Gastrocnemius medialis (tissue), 4 donors: ENCODE measurements around the gene PRKCZ. TPM values are rescaled to one million over a fixed set of nuclear protein-coding genes. Genes with fewer than 3 reads are reported as not detected.

Experiments used
- ATAC-seq, 2 donors: fragments of 150-250 bp; one replicate each; pipeline ENCODE4 v1.9.1; 2016
- DNase-seq, 2 donors: peaks; one replicate each; pipeline ENCODE4 v3.0.0-alpha.2; 2019
- H3K27ac ChIP-seq, 4 donors: fragments of 200-600 bp; sonication (generic); 1 replicate in 1 of 4; 2 replicates in 3 of 4; pipeline ENCODE4 v1.5.1; 2016 to 2018; ENCODE audit warnings: mild to moderate bottlenecking in 2 of 4, moderate library complexity in 1 of 4
- H3K27me3 ChIP-seq, 3 donors: fragments of 200-600 bp; sonication (generic) in 2 of 3; 1 replicate in 1 of 3; 2 replicates in 2 of 3; pipeline versions ENCODE4 v1.5.1 to v1.6.0; 2016 to 2019; ENCODE audit warnings: mild to moderate bottlenecking in 1 of 3, moderate library complexity in 1 of 3
- H3K36me3 ChIP-seq, 2 donors: fragments of 200-600 bp; sonication (generic) in 1 of 2; one replicate each; pipeline ENCODE4 v1.5.1; 2017 to 2018
- H3K4me1 ChIP-seq, 2 donors: fragments of 200-600 bp; sonication (generic) in 1 of 2; one replicate each; pipeline ENCODE4 v1.5.1; 2016 to 2017; ENCODE audit warnings: mild to moderate bottlenecking in 2 of 2
- H3K4me3 ChIP-seq, 4 donors: fragments of 200-600 bp; sonication (generic) in 3 of 4; 1 replicate in 1 of 4; 2 replicates in 3 of 4; pipeline ENCODE4 v1.5.1; 2016 to 2019; ENCODE audit warnings: mild to moderate bottlenecking in 2 of 4
- H3K9me3 ChIP-seq, 3 donors: fragments of 200-600 bp; sonication (generic) in 2 of 3; 1 replicate in 1 of 3; 2 replicates in 2 of 3; pipeline ENCODE4 v1.5.1; 2016 to 2019
- POLR2A ChIP-seq, 2 donors: fragments of 450-650 bp; IDR thresholded peaks; one replicate each; pipeline ENCODE4 v1.6.1; 2017; ENCODE audit warnings: antibody characterized with exemption in 2 of 2, mild to moderate bottlenecking in 2 of 2, moderate library complexity in 2 of 2
- in situ Hi-C, 4 donors: fragments of 200-750 bp; cut with MboI; loops; one replicate each; pipeline versions ENCODE4 v1.15.0 to v1.8.0; 2017; ENCODE audit warnings: low sequenced_read_pairs in 4 of 4
- intact Hi-C: fragments of 100-400 bp; cut with DNase I; formaldehyde crosslinking; loops from one replicate; pipeline ENCODE4 v1.15.1; 2023; ENCODE audit warnings: low total_unique reads
- total RNA-seq, 4 donors: library from RNA; depleted of rRNA; stranded (reverse); fragments of >200 nt; gene quantifications; one replicate each; pipeline versions ENCODE4 v1.1.0 to v1.2.3, GENCODE V29; 2016
- TF ChIP-seq, protein P1 (sequence below), 5 experiments: fragments of 450-650 bp in 3 of 5; fragments of 200-600 bp in 2 of 5; sonication (generic) in 2 of 5; IDR thresholded peaks in 4 of 5; conservative IDR thresholded peaks in 1 of 5; 1 replicate in 4 of 5; 2 replicates in 1 of 5; pipeline ENCODE4 v1.5.1; 2016 to 2019; ENCODE audit warnings: antibody characterized with exemption in 5 of 5, mild to moderate bottlenecking in 3 of 5, moderate library complexity in 3 of 5

The PRKCZ gene
- total RNA-seq, 4 donors from 2014 or later = 0.16 to 0.87 TPM; not detected in 2

DNA sequence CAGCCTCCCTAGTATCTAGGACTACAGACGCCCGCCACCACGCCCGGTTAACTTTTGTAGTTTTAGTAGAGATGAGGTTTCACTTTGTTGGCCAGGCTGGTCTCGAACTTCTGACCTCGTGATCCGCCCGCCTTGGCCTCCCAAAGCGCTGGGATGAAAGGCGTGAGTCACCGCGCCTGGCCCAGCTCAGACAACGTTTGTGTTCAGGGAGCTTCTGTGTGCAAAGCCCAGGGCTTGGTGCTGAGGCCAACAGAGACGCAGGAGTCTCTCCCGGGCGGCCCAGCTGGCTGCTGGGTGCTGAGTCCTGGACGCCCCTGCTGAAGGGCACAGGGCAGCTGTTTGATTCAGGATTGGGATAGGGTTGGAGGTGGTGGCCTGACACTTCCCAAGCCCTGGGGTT, 3.0 kb downstream of the PRKCZ start:
- DNase-seq = no peak
- Histone ChIP-seq H3K36me3 (no peaks in the 10 kb centered on the region), H3K27me3 (peaks cover 24 to 36% (median 28%) of the 10 kb centered on the region in 3 donors), H3K27ac (no peak overlapping the region), H3K4me1 (no peaks in the 10 kb centered on the region), H3K9me3 (no peaks in the 10 kb centered on the region), H3K4me3 (no peak overlapping the region)
- no peak for ATAC-seq
- intact Hi-C loops = no loop called here
- in situ Hi-C loops = no loop called here
- TF ChIP-seq, protein P1, sequence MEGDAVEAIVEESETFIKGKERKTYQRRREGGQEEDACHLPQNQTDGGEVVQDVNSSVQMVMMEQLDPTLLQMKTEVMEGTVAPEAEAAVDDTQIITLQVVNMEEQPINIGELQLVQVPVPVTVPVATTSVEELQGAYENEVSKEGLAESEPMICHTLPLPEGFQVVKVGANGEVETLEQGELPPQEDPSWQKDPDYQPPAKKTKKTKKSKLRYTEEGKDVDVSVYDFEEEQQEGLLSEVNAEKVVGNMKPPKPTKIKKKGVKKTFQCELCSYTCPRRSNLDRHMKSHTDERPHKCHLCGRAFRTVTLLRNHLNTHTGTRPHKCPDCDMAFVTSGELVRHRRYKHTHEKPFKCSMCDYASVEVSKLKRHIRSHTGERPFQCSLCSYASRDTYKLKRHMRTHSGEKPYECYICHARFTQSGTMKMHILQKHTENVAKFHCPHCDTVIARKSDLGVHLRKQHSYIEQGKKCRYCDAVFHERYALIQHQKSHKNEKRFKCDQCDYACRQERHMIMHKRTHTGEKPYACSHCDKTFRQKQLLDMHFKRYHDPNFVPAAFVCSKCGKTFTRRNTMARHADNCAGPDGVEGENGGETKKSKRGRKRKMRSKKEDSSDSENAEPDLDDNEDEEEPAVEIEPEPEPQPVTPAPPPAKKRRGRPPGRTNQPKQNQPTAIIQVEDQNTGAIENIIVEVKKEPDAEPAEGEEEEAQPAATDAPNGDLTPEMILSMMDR (IDR thresholded peaks at IDR 0.05 in 4 of 5, conservative IDR thresholded peaks at IDR 0.05 in 1 of 5) = no peak
- TF ChIP-seq POLR2A (IDR thresholded peaks at IDR 0.05) = no peak

DNA sequence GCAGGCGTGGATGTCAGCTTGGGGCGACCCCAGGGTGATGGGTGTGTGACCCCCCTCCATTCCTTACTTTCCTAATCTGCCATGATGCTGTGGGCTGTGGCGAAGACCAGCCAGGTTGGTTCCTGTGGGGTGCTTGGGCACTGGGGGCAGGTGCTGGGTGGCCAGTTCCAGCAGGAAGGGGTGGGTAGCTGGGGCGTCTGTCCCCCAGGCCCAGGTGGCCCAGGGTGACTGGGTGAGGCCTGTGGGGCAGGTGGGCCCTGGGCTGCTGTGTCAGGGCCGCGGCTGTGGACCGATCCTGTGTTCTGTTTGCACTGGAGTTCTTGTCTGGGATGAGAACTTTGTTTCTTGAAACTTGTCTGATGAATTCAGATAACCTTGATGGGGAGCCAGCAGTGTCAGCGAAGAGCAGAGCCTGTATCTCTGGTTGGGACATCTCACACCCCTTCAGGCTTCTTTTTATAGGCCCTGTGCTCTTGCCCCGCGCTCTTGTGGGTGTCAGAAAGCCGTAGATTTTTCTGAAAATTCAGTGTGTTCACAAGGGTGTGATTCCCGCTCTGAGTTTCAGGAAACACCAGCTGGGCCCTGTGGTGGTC, 3.7 kb downstream of the PRKCZ start:
- no peaks in the 10 kb centered on the region for H3K36me3 ChIP-seq
- H3K4me3 ChIP-seq = no peak overlapping the region
- ATAC-seq (no peak), DNase-seq (no peak)
- in situ Hi-C loops (no loop called here), intact Hi-C loops (no loop called here)
- H3K27ac ChIP-seq = no peak overlapping the region
- H3K9me3 ChIP-seq = no peaks in the 10 kb centered on the region
- H3K4me1 ChIP-seq = no peaks in the 10 kb centered on the region
- TF ChIP-seq, protein P1 (IDR thresholded peaks at IDR 0.05 in 4 of 5, conservative IDR thresholded peaks at IDR 0.05 in 1 of 5) = no peak
- no peak for TF ChIP-seq POLR2A (IDR thresholded peaks at IDR 0.05)
- H3K27me3 ChIP-seq = peaks cover 19 to 31% (median 31%) of the 10 kb centered on the region in 3 donors

DNA sequence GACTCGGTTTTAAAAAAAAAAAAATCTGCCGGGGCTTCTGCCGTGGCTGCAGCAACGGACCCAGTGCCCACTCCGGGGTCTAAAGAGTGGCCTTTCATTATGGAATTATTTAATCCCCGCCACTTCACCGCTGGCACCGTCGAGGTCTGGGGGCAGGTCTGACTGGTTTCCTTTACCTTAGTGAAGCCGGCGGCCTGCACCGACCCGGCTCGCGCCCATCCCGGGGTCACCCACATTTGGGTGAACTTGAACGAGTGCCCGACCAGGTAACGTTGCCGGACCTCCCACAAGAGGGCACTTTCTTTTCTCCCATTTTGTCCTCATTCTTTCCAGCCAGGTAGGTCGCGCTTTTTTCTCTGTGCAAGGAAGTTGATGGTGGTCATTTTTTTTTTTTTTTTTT, 4.3 kb downstream of the PRKCZ start:
- H3K27me3 ChIP-seq = peaks cover 14 to 30% (median 24%) of the 10 kb centered on the region in 3 donors
- DNase-seq = no peak

DNA sequence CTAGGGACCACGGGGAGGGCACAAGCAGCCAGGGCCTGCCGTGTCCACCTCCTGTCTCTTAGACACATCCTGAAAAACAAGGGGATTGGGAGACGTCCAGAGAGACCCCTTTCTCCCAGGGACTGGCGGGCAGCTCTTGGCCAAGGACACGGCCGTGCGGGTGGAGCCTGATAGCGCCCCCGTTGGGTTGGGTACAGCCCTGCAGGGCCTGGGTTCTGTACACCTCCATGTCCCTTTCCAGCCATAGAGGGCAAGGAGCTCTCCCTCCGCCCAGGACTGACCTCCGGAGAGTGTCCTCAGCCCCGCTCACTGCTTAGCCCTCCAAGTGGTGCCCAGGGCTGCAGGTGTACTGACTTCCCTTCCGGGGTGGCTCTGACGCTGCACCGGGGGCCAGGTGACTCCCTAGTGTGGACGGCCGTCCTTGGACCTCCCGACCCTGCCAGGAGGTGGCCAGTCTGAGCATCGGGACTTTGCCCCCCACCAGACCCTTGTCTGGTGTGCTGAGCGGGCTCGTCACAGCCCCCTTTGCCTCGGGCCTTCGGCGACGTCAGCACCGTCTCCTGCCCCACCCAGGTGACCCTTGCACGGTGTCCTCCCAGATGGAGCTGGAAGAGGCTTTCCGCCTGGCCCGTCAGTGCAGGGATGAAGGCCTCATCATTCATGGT, 5.8 kb downstream of the PRKCZ start:
- no peak for ATAC-seq
- peaks cover 7 to 20% (median 18%) of the 10 kb centered on the region in 3 donors for H3K27me3 ChIP-seq

More for the DNA sequence above, 4.3 kb downstream of the PRKCZ start:
- intact Hi-C loops = no loop called here
- ATAC-seq = no peak
- Histone ChIP-seq H3K4me3 (no peak overlapping the region), H3K4me1 (no peaks in the 10 kb centered on the region), H3K36me3 (no peaks in the 10 kb centered on the region), H3K9me3 (no peaks in the 10 kb centered on the region), H3K27ac (no peak overlapping the region)
- no peak for TF ChIP-seq POLR2A (IDR thresholded peaks at IDR 0.05)
- TF ChIP-seq, protein P1 (IDR thresholded peaks at IDR 0.05 in 4 of 5, conservative IDR thresholded peaks at IDR 0.05 in 1 of 5) = no peak
- in situ Hi-C loops = no loop called here

More for the DNA sequence above, 5.8 kb downstream of the PRKCZ start:
- intact Hi-C loops = no loop called here
- H3K4me1 ChIP-seq = no peaks in the 10 kb centered on the region
- in situ Hi-C loops = no loop called here
- H3K27ac ChIP-seq = no peak overlapping the region
- no peaks in the 10 kb centered on the region for H3K9me3 ChIP-seq
- no peak for DNase-seq
- no peak for TF ChIP-seq POLR2A (IDR thresholded peaks at IDR 0.05)
- TF ChIP-seq, protein P1 (IDR thresholded peaks at IDR 0.05 in 4 of 5, conservative IDR thresholded peaks at IDR 0.05 in 1 of 5) = no peak
- no peaks in the 10 kb centered on the region for H3K36me3 ChIP-seq
- no peak overlapping the region for H3K4me3 ChIP-seq
